GM21576 (cell line): ENCODE data around the gene UBR4.
A peak's percentile ranks its signal among the peaks of the same experiment; 100 is the strongest.
"Not testable (repeated sequence)": the region's sequence is repeated elsewhere in the genome, so short reads cannot be mapped to it uniquely, and the experiment has no call there.

Experiments used
- ATAC-seq: cut with Tn5 transposase; IDR thresholded peaks from one replicate; pipeline ENCODE4 v1.9.1; 2021; ENCODE audit warnings: mild to moderate bottlenecking, moderate library complexity; ENCODE audit not compliant: unreplicated experiment

Gene UBR4

DNA sequence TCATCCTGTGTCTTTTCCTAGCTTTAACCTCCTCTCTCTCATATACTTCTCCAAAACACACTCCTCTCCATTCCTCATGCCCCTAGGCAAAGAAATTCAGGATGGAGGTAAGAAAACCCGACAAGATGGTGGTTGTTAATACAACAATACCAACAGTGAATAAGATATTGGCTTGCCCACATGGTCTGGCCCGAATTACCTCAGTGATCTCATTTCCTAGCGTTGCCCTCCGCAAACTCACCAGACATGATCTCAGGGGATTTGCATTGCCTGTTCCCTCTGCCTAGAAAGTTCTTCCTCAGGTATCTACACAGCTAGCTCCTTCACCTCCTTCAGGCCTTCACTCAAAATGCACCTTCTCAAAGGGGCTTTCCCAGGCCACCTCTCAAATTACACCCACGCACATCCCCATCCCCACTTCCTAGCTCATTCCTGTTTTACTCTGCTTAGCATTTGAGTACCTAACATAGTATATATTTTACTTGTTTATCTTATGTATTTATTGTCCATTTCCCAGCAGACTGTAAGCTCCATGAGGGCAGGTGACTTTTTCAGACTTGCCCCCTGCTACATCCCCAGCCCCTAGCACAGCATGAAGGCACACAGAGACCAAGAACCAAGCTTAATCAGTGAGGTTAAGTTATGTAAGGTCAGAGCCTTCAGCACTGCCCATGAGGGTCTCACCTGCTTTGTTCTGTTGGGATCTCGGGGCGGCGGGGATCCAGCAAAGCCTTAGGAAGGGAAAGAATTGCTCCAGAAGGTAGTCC is 10.2 kb upstream of the UBR4 start:
- no peak for ATAC-seq

DNA sequence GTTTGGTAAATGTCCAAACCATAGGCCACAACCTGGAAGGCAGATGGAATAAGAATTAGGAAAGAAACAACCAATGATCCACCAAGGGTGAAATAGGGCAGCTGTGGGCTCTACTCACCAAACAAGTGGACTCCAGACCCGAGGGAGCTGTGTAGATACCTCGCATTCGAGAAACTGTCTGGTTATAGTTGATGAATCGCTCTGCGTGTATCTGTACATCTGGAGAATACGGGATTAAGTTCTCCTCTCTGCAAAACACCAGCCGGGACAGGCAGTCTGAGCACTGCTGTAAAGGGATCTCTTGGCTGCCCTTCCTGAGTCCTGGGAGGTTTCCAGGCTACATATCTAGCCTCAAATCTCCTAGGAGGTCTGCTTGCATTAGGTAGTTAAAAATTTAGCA is 9.4 kb upstream of the UBR4 start:
- ATAC-seq: no peak

DNA sequence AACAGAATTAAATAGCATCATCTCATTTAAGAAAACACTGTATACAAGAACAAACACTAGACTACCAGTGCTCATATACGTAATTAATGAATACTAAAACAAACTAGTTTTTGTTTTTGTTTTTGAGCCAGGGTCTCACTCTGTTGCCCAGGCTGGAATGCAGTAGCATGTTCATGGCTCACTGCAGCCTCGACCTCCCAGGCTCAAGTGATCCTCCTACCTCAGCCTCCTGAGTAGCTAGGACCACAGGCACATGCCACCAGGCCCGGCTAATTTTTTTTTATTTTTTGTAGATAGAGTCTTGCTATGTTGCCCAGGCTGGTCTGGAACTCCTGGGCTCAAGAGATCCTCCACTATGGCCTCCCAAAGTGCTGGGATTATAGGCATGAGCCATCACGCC is 6.5 kb upstream of the UBR4 start:
- not testable (repeated sequence) for ATAC-seq

- ATAC-seq: no peak
Observed at GRCh38 chr1:19213580-19213979, 3.5 kb upstream of the UBR4 start.

DNA sequence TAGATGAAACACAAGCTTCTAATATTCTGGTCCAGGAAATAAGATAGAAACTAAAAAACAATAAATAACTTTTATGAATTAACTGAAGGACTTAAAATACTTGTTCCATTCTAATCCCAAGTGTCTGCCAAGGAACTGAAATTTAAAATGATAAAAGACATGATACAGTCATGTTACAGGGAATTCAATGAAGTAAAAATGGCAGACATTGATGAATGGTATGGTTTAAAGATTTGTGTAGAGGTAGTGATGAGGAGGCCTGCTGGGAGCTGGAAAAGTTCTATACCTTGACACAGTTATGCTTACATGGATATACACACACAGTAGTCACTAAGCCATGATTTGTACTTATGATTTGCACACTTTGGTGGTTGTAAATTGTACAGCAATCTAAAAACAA is 2.1 kb upstream of the UBR4 start:
- ATAC-seq: no peak

GRCh38 chr1:19210772-19211549 is 895 bp upstream of the UBR4 start:
- ATAC-seq: no peak

DNA sequence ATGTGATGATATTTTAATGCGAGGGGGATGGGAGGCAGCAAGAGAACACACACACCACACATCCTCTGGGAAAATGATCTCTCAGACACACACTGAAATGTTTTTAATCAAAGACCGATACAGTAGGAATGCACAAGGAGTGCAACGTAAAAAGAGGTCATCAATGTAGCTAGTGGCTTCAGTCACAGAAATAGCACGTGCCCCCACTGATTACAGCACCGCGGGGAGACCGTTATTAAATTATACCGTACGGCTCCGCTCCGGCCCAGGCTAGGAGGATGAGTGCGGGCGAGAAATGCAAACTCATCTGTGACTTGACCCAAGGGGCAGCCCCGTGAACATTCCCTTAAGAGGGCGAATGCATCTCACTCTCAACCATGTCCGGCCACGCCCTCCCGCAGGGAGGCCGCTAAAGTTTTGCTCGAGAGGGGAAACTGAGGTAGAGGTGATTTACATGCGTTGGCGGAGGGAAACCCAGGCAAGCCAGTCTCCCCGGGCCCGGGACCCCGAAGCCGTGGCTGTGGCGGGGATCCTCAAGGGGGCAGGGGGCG is 552 bp downstream of the UBR4 start:
- peak; percentile 50 for ATAC-seq

DNA sequence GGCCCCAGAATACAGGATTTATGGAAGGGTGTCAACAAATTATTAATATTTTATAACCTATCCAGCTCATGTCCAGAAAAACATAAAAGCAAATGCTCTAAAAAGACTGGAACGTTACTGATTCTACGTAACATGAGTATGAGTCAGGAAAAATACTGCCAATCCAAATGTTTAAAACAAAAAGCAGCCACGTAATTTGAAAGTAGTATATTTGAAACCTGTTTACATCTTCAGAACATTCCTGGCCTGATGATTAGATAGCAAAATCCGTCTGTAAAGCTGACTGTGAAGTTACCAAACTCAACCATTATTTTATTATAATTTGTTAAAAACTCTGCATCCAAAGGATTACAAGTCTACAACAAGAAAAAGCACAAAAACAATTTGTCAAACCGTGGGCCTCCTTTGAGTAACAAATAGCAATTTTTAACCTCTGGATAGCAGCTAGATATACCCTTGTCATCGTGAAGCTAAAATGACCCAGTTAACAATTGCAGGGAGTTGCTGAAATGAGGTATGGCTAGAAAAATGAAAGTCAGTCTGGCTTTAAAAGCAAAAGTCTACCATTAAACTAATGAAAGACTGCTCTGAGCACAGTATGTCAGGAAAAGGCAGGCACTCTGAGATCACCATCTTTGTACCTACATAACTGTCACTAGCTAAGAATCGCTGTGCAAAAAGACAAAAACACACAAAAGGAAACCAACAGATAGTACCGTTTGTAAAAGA is 1.2 kb downstream of the UBR4 start:
- no peak for ATAC-seq

DNA sequence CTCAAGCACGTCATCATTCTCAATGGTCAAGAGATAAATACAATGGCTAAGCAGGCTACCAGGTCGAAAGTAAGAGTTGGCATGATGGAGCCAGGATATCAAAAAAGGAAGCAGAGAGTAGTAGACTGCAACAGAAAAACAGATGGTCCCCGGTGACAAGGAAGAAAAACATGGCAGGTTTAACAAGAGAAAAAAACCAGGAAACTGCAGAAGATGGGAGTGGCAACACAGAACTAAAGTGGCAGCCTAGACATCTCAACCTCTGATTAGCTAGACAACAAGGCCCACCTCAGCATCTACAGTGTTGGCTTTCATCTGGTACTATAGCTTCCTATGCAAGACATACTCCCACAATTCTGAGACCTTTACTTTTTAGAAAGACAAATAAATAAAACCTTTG is 3.1 kb downstream of the UBR4 start:
- ATAC-seq: no peak

DNA sequence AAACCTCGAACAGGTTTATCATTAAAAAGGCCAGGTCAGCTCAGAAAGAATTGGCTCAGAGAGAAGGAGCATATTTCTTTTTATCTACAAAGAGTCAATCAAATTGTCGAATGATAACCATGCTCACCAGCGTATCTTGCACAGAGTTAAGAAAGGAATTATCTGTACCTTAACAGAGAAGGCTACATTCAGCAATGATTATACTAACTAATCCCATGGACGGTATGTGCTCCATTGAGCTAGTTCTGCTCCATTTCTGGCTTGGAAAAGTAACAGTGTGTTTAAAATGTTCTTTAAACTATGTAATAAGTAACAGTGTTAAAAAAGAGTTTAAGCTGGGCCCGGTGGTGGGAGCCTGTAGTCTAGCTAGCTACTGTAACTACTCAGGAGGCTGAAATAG is 4.2 kb downstream of the UBR4 start:
- ATAC-seq: no peak

DNA sequence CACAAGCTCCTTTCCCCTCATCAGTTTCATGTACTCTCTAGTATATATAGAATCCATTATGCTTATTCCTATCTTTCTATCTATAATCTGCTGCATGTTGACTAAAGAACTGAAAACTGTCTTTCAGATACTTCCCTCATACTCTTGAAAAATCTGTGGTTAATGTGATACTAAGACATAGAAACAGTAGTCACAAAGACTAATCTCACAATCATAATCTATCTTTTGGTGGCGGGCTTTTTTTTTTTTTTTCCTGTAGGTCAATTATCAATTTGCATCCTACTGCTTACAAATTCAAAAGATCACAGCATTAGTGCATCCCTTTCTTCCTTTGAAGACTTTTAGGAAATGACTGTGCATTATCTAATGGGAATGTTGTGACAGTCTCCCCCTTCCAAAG is 4.7 kb downstream of the UBR4 start:
- no peak for ATAC-seq

GRCh38 chr1:19204446-19205266 is 5.4 kb downstream of the UBR4 start:
- no peak for ATAC-seq

GRCh38 chr1:19203440-19203839 is 6.6 kb downstream of the UBR4 start:
- no peak for ATAC-seq

- ATAC-seq: no peak
Observed at GRCh38 chr1:19202396-19202795, 7.7 kb downstream of the UBR4 start.

DNA sequence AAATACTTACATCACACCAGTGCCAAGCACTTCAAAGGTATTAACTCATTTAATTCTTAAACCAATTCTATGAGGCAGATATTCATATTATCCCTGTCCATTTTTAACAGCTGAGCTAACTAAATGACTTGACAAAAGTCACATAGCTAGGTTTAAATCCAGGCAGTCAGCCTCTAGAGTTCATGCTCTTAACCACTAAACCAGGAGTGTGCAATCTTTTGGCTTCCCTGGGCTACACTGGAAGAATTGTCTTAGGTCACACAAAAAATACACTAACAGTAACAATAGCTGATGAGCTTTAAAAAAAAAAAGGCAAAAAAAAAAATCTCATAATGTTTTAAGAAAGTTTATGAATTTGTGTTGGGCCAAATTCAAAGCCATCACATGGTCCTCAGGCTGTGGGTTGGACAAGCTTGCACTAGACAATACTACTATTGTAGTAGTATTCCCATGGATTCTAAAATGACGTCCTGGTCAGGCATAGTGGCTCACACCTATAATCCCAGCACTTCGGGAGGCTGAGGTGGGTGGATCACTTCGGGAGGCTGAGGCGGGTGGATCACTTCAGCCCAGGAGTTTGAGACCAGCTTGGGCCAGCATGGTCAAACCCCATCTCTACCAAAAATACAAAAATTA is 10.0 kb downstream of the UBR4 start:
- ATAC-seq: no peak

DNA sequence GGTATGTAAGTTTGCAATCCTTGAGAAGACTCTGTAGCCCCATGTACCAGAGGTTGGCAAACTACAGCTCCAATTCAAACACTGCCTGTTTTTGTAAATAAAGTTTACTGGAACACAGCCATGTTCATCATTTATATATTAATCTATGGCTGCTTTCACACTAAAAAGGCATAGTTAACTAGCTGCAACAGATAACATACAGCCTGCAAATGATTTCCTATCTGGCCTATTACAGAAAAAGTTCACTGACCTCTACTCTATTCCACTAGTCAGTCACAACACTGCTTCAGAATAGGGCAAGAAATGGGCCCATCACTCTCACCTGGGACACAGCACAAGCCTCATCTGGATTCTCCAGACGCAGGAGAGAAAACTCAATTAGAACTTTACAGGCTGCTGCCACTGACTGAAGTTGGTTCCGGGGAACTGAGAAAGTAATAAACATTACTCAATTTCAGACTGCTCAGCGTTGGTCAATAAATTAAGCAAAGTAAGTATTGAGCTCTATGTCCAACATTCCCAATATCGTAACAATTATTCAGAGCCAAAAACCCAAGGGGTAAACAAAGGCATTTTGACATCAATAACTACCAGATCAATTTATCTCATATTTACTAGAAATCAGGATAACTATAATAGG is 10.6 kb downstream of the UBR4 start:
- ATAC-seq: no peak

DNA sequence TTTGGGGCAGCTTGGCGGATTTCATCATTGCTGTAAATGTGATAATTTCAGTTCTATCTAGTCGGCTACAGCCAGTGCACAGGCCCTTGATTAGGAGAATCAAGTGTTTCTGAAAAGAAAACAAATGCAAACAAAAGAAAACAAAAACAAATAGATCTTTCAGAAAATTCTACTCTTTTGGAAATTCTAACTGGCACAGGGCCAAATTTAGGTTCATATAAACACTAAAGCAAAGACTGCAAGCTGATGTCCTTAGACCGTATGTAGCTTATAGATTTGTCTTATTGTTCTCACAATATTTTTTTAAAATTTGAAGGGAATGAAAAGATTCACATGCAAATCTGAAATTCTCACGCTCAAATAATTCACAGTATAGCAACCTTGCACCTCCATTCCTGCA is 11.2 kb downstream of the UBR4 start:
- no peak for ATAC-seq

DNA sequence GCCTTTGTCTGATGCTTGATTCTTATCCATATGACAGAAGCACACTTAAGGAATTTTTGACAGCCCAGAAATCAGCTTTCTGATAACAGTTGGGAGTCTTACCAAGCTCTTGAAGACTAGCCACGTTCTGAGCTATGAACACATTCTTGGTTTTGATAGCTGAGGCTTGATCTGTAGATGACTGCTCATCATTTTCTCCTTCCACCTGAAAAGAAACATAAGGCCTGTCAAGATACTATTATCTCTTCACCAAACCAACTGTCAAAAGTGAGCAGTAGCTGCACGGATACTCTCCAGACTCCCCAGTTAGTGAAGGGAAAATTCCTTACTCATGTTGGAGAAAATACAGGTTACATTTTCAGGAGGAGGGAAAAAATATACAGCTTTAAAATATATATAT is 12.2 kb downstream of the UBR4 start:
- ATAC-seq: no peak

GRCh38 chr1:19196331-19196730 is 13.7 kb downstream of the UBR4 start:
- ATAC-seq: no peak

DNA sequence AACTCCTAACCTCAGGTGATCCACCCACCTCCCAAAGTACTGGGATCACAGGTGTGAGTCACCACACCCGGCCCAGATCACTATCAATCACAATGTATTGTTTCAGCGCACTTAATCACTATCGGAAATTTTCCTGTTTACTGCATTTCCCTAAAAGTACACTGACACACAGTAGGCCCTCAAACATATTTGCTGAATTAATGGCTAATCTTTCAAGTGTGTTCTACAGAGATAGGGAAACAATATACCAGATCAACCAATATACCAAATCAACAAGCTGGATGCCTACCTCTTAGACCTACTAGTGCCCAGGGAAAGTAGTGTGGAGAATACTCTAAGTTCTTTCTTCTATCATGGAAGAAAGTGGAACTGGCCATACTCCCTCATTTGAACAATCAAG is 17.1 kb downstream of the UBR4 start:
- no peak for ATAC-seq
